Keratinocyte (primary cell): ENCODE results near the gene SIX5. TPM values are rescaled to one million over a fixed set of nuclear protein-coding genes. Genes with fewer than 3 reads are reported as not detected.
A peak's percentile ranks its signal among the peaks of the same experiment; 100 is the strongest.
"Not testable (repeated sequence)": the region's sequence is repeated elsewhere in the genome, so short reads cannot be mapped to it uniquely, and the experiment has no call there.

Experiments used
- DNase-seq: peaks from one replicate; pipeline ENCODE4 v3.0.0-alpha.2; 2011; ENCODE audit warnings: low read depth, missing footprints, low spot score
- FAIRE-seq: peaks from 2 replicates; lab custom pipeline; 2011; peaks lifted over from hg19 to GRCh38; lab: Jason Lieb, UNC
- H2AFZ ChIP-seq: 2 replicates; pipeline ENCODE4 v1.6.0; 2012; ENCODE audit warnings: low read length, control low read depth, inconsistent platforms; ENCODE audit not compliant: control insufficient read depth
- H3K27ac ChIP-seq: 2 replicates; pipeline ENCODE4 v1.5.1; 2011; ENCODE audit warnings: low read length; ENCODE audit not compliant: control insufficient read depth, insufficient read depth
- H3K27me3 ChIP-seq: 3 replicates; pipeline ENCODE4 v1.6.0; 2011; ENCODE audit warnings: low read length; ENCODE audit not compliant: control insufficient read depth, insufficient read depth; ENCODE audit errors: extremely low read depth
- H3K36me3 ChIP-seq, 2 experiments: 2 replicates in 1 of 2; 3 replicates in 1 of 2; pipeline ENCODE4 v1.5.1; 2011; ENCODE audit warnings: low read length in 2 of 2, mild to moderate bottlenecking in 1 of 2; ENCODE audit not compliant: control insufficient read depth in 2 of 2, insufficient read depth in 2 of 2; ENCODE audit errors: extremely low read depth in 1 of 2
- H3K4me1 ChIP-seq: 3 replicates; pipeline ENCODE4 v1.5.1; 2011; ENCODE audit warnings: low read length; ENCODE audit not compliant: control insufficient read depth, insufficient read depth; ENCODE audit errors: extremely low read depth
- H3K4me2 ChIP-seq: 3 replicates; pipeline ENCODE4 v1.6.0; 2011; ENCODE audit warnings: low read depth, low read length; ENCODE audit not compliant: control insufficient read depth, insufficient read depth; ENCODE audit errors: extremely low read depth
- H3K4me3 ChIP-seq, 3 experiments: fragments of 200-600 bp in 1 of 3; sonication (generic) in 1 of 3; 2 replicates in 2 of 3; 3 replicates in 1 of 3; pipeline ENCODE4 v1.5.1; 2011 to 2016; ENCODE audit warnings: low read length in 3 of 3, mild to moderate bottlenecking in 3 of 3, control low read depth in 2 of 3, inconsistent platforms in 1 of 3, low read depth in 1 of 3, mixed read lengths in 1 of 3, mixed run types in 1 of 3, moderate library complexity in 1 of 3; ENCODE audit not compliant: control insufficient read depth in 2 of 3, insufficient read depth in 2 of 3; ENCODE audit errors: extremely low read depth in 1 of 3
- H3K79me2 ChIP-seq: 2 replicates; pipeline ENCODE4 v1.6.0; 2012; ENCODE audit warnings: low read length; ENCODE audit not compliant: control insufficient read depth, insufficient read depth
- H3K9ac ChIP-seq: 3 replicates; pipeline ENCODE4 v1.6.0; 2011; ENCODE audit warnings: low read length; ENCODE audit not compliant: control insufficient read depth, insufficient read depth; ENCODE audit errors: extremely low read depth
- H3K9me1 ChIP-seq: 3 replicates; pipeline ENCODE4 v1.6.0; 2011; ENCODE audit warnings: low read length; ENCODE audit not compliant: control insufficient read depth, insufficient read depth; ENCODE audit errors: extremely low read depth
- H3K9me3 ChIP-seq: 2 replicates; pipeline ENCODE4 v1.5.1; 2012; ENCODE audit warnings: low read depth, low read length; ENCODE audit not compliant: control insufficient read depth
- H4K20me1 ChIP-seq: 3 replicates; pipeline ENCODE4 v1.6.0; 2011; ENCODE audit warnings: low read length; ENCODE audit not compliant: control insufficient read depth, insufficient read depth; ENCODE audit errors: extremely low read depth
- CTCF ChIP-seq, 3 experiments: IDR thresholded peaks in 1 of 3; conservative IDR thresholded peaks in 1 of 3; optimal IDR thresholded peaks in 1 of 3; 2 replicates in 2 of 3; 3 replicates in 1 of 3; pipeline versions ENCODE3 to v1.5.1; 2011; ENCODE audit warnings: low read length in 3 of 3, mild to moderate bottlenecking in 3 of 3, moderate library complexity in 2 of 3, control low read depth in 1 of 3, inconsistent platforms in 1 of 3; ENCODE audit not compliant: insufficient read depth in 2 of 3; ENCODE audit errors: extremely low read depth in 1 of 3
- EZH2 ChIP-seq: IDR thresholded peaks from one replicate; pipeline ENCODE4 v1.6.1; 2012; ENCODE audit warnings: inconsistent platforms, mild to moderate bottlenecking, low read length, moderate library complexity
- dilution Hi-C: fragments of 300-500 bp; cut with MboI; formaldehyde crosslinking; loops from one replicate; pipeline ENCODE4 v1.7.0; 2020; ENCODE audit warnings: low sequenced_read_pairs; ENCODE audit not compliant: extremely low pct_ligation_motif_present
- polyA plus RNA-seq, 5 experiments: library from polyadenylated mRNA; depleted of rRNA in 3 of 5; stranded (reverse) in 3 of 5; stranded (forward) in 1 of 5; unstranded in 1 of 5; fragments of >200 nt; gene quantifications; 1 replicate in 1 of 5; 2 replicates in 3 of 5; 3 replicates in 1 of 5; pipeline versions ENCODE4 v1.2.1 to v1.2.3, GENCODE V29; 2011 to 2012; ENCODE audit warnings: missing spikeins in 2 of 5, low read depth in 1 of 5, low replicate concordance in 1 of 5

SIX5 gene
- polyA plus RNA-seq, 1 donor (not counting 4 experiments of a cell fraction or from before 2014, with no cell fraction given) = 1.3 TPM

- FAIRE-seq (peak; percentile 83), DNase-seq (peak; percentile 91)
- no peaks in the 10 kb centered on the region for H3K36me3 ChIP-seq
- H3K4me2 ChIP-seq = peak within 1 kb of the TSS; percentile 95
- TF ChIP-seq EZH2 (no peak), CTCF (optimal IDR thresholded peaks at IDR 0.05 in 1 of 3, IDR thresholded peaks at IDR 0.05 in 1 of 3, conservative IDR thresholded peaks at IDR 0.05 in 1 of 3; ENCODE audit: extremely low read depth in 1 of 3, insufficient read depth in 2 of 3, low read length in 3 of 3) (peak in 2 of 3 experiments; percentile 9 to 19)
- peaks cover 5% of the 10 kb centered on the region for H4K20me1 ChIP-seq
- dilution Hi-C loops = no loop called here
- no peaks in the 10 kb centered on the region for H3K9me1 ChIP-seq
- no peaks in the 10 kb centered on the region for H3K9me3 ChIP-seq
- peaks cover 48% of the 10 kb centered on the region for H3K79me2 ChIP-seq
- peak within 1 kb of the TSS; percentile 83 for H2AFZ ChIP-seq
- H3K4me3 ChIP-seq = peak within 1 kb of the TSS; percentile 86 to 99 (median 97)
- H3K9ac ChIP-seq = peak within 1 kb of the TSS; percentile 97
- no peaks in the 10 kb centered on the region for H3K27me3 ChIP-seq
- peaks cover 18% of the 10 kb centered on the region for H3K4me1 ChIP-seq
- peak within 1 kb of the TSS; percentile 82 for H3K27ac ChIP-seq
These were observed 38.4 kb downstream of the SIX5 start, which contains the start of gene FBXO46 for GRCh38 chr19:45730368-45731288. Gene FBXO46 (minus strand): TSS chr19:45730896. CDS start chr19:45713495, 17,401 bp downstream.

- no peaks in the 10 kb centered on the region for H3K9me3 ChIP-seq
- no peaks in the 10 kb centered on the region for H3K9me1 ChIP-seq
- peak overlapping the region; percentile 82 for H3K27ac ChIP-seq
- no peaks in the 10 kb centered on the region for H3K27me3 ChIP-seq
- H3K9ac ChIP-seq = peak overlapping the region; percentile 97
- peak overlapping the region; percentile 64 for H2AFZ ChIP-seq
- H3K4me1 ChIP-seq = peaks cover 15% of the 10 kb centered on the region
- H3K4me2 ChIP-seq = peak overlapping the region; percentile 95
- peaks cover 52% of the 10 kb centered on the region for H3K79me2 ChIP-seq
- peak overlapping the region; percentile 86 to 99 (median 97) for H3K4me3 ChIP-seq
- DNase-seq (no peak), FAIRE-seq (peak; percentile 78)
- no peaks in the 10 kb centered on the region for H3K36me3 ChIP-seq
- H4K20me1 ChIP-seq = peaks cover 5% of the 10 kb centered on the region
- TF ChIP-seq CTCF (optimal IDR thresholded peaks at IDR 0.05 in 1 of 3, IDR thresholded peaks at IDR 0.05 in 1 of 3, conservative IDR thresholded peaks at IDR 0.05 in 1 of 3; ENCODE audit: extremely low read depth in 1 of 3, insufficient read depth in 2 of 3, low read length in 3 of 3) (no peak), EZH2 (no peak)
- dilution Hi-C loops = no loop called here
These were observed 39.2 kb downstream of the SIX5 start for GRCh38 chr19:45729800-45730290.

GRCh38 chr19:45728683-45729082 is 40.4 kb downstream of the SIX5 start:
- dilution Hi-C loops, H3K9ac ChIP-seq, H2AFZ ChIP-seq, FAIRE-seq, H3K9me1 ChIP-seq, H4K20me1 ChIP-seq, H3K9me3 ChIP-seq, H3K27ac ChIP-seq, H3K4me2 ChIP-seq, H3K27me3 ChIP-seq, DNase-seq, H3K36me3 ChIP-seq, H3K4me3 ChIP-seq: not testable (repeated sequence)
- peaks cover 15% of the 10 kb centered on the region for H3K4me1 ChIP-seq
- H3K79me2 ChIP-seq = peaks cover 56% of the 10 kb centered on the region
